HG02840 (cell line): Measurements from ENCODE around the gene FDXR.
"Not testable (repeated sequence)": the region's sequence is repeated elsewhere in the genome, so short reads cannot be mapped to it uniquely, and the experiment has no call there.

Experiments used
- ATAC-seq: cut with Tn5 transposase; IDR thresholded peaks from one replicate; pipeline ENCODE4 v1.9.1; 2021; ENCODE audit warnings: mild to moderate bottlenecking, moderate library complexity, moderate number of reproducible peaks; ENCODE audit not compliant: unreplicated experiment, low FRiP score

The FDXR gene, protein sequence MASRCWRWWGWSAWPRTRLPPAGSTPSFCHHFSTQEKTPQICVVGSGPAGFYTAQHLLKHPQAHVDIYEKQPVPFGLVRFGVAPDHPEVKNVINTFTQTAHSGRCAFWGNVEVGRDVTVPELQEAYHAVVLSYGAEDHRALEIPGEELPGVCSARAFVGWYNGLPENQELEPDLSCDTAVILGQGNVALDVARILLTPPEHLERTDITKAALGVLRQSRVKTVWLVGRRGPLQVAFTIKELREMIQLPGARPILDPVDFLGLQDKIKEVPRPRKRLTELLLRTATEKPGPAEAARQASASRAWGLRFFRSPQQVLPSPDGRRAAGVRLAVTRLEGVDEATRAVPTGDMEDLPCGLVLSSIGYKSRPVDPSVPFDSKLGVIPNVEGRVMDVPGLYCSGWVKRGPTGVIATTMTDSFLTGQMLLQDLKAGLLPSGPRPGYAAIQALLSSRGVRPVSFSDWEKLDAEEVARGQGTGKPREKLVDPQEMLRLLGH

DNA sequence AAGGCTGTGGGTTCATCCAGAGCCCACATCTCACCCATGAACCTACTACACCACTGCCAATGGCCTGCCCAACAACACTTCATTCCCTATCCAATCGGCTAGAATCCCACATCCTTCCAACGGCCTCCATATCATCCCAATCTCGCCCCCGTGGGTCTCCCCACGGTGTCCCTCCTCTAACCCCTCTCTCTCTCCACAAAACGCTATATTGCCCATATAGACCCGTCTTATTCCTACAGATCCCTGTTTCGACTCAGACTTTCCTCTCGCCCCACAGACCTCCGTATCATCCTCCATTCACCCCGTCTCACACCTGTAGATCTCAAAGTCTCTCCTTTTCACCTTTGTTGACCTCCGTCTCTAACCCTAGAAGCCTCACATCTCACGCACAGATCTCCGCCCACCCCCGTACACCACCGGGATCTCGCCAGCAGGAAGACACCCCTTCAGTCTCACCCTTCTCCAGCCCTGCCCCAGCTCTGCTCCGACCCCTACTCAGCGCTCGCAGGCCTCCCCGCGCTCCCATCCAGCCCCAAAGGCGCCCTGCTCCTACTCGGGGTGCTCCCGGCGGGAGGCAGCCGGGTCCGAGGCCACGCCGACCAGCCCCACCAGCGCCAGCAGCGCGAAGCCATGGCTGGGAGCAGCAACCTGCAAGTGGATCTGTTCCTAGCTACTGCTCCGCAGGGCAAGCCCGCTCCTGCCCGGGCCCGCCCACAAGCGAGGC lies at the start of gene FDXR:
Gene FDXR, minus strand, starts transcription at position 682 of the 724 bp plus-strand sequence. Its CDS starts 50 bp downstream, at position 632.
- ATAC-seq, result peak; percentile 27

DNA sequence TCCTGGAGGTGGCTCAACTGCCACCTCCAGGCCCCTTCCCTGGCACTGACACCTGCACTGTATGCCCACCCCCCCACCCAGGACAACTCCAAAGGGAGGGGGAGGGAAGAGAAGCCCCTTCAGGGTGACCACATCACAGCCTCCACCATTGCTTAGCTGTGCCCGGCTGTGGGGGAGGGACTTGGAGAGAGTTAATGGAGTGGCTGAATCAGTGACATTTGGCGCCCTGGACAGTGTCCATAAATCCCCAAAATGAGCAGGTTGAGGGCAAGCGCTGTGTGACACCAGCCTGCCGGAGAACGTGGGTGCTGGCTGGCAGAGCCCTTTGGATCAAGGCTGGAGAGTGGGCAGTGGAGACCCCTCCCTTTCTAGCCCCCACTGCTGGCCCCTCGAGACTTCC lies 49.4 kb upstream of the FDXR start:
- no peak for ATAC-seq

DNA sequence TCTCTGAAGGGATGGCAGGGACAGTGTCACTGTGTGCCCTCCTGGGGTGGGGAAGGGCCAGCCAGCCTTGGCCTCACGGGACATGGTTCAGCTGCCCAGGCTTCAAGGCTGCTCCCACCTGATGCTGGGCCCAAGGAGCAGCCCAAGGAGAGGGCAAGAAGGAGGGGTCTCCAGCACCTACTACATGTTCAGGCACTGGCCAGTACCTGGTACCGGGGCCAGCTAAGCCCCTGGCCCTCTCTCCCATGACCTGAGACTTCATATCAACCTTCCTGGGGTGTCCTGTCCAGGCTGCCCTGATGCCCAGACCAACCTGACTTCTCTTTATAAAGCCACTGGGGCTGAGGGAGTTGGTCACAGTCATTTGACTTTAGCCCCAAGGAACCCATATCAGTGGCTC lies 49.0 kb upstream of the FDXR start:
- no peak for ATAC-seq

DNA sequence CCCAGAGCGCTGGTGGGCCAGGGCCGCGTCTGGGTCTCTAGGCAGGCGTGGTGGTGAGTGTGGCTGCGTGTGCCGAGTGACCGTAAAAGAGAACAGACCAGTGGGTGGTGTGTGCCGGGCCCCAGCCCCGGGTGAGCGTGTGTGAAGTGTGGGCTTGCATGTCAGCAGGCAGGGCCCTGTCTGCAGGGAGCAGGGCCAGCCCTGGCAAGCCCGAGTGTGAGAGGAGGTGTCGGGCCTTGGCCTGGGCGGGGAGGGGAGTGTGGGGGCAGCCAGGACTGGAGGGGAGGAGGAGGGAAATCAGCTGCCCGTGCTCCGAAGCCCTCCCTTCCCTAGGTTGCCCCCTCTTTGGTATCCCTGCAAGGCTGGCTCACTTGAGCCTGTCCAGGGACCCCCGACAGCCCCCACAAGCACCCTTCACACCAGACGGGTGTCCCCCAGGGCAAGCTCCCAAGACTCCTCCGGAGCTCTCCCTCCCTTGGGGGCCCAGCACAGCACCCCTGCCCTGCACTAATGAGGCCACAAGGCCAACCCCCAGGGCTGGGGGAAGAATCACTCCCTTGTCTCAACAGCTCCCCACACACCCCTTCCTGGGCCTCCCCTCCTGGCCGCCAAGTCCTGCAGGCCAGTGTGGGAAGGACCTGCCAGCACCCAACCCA lies 48.4 kb upstream of the FDXR start:
- no peak for ATAC-seq

DNA sequence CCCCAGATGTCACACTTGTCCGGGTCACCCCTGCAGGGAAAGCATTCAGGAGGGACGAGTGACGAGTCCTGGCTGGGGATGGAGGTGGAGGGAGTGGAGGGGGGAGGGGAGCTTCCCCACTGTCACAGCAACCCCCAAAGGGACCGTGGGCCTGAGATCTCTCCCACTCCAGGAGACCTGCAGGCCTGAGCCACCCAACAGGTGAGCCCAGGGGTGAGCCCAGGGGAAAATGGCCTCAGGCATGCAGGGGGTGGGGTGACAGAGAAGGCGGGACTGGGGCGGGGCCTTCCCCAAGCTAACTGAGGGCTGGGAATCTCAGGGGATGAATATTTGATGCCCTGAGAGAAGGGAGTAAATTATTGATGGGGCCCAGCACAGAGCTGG lies 47.8 kb upstream of the FDXR start:
- no peak for ATAC-seq

DNA sequence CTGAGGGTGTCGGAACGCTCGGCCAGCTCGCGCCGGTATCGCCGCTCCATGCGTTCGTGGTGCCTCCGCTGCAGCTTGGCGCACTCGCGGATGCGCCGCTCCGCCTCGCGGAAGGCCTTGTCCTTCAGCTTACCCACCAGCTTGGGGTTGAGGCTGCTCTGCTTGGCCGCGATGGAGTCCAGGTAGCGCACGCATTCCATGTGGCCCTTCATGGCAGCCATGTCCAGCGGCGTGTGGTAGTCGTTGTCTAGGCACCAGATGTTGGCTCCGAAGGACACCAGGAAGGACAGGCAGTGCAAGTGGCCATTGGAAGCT lies 47.5 kb upstream of the FDXR start:
- ATAC-seq, result no peak

DNA sequence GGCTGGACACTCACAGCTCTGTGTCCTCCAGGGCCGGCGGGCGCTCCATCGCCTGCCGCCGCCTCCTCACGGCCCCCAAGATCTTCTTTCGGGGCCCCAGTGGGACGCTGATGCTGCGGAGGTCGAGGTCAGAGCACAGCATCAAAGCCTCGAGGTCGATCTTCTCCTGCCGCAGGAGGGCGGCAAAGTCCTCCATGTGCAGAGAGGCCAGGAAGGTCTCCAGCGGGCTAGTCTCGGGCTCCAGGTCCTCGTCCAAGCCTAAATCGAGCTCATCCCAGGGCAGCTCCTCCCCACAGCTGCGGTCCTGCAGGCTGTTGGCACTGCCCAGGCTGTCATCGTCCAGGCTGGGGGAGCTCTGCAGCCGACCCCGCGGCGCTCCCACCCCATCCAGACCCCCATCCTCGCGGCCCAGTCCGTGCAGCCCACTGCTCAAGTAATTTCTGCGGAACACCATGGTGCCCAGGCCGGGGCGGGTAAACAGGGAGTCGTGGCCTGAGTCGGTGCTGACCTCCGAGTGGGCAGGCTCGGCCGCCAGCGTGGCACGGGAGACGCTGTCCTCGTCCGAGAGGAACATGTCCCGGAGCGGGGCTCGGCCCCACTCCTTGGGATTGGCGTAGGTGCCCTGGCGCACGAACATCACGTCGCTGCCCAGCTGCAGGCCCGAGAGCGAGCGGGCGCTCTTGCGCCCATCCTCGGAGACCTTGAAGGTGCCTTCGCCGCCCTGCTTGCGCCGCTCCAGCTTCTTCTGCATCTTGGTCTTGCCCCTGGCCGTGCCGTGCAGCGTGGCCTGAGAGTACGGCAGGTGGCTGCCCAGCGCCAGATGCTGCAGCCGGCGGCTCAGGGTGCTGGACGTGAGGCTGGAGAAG lies 46.9 kb upstream of the FDXR start:
- ATAC-seq, result no peak

DNA sequence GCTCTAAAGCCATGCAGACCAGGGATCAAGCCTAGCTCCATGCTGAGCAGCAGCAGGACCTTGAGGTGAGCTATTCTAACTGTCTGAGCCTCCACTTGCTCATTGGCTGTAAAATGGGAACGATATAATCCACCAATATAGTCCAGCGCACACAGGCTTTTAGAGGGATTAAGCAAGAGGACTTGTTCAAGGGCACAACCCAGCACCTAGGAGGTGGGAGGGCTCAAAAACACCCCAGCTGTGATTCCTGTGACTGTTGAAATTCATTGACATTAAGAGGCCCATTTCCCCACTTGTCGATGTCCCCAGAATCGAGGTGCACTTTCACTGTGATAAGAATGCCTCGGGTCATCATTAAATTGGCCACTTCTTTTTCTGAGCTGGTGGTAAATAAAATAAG lies 46.1 kb upstream of the FDXR start:
- ATAC-seq, result no peak

DNA sequence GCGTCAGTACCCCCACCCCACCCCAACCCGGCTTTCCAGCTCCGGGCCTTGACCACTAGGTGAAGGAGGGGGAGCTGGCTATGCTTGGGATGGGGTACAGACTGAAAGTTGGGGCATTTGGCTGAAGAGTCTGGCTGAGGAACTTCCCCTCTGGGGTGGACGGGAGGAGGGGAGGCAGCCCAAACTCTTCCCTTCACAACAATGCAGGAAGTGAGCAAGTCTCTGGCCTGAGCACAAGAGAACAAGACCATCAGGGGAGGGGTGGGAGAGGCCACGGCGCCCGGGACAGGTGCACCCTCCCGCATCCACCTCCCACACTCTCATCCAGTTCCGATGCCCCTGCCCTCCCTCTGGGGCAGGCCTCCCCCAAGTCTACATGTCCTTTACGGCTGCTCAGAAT lies 44.6 kb upstream of the FDXR start:
- ATAC-seq, result no peak

DNA sequence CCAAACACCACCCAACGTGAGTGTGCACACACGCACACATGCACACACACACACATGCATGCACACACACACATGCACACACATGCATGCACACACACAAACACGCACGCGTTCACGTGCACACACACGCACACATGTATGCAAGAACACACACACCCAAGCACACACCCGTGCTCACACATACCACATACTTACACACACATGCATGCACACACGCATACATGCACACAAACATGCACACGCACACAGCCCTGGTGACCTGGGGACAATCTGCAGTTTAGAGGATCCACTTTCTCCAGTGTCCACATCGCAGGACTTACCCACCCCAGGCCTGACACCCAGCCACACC lies 44.0 kb upstream of the FDXR start:
- ATAC-seq, result no peak

DNA sequence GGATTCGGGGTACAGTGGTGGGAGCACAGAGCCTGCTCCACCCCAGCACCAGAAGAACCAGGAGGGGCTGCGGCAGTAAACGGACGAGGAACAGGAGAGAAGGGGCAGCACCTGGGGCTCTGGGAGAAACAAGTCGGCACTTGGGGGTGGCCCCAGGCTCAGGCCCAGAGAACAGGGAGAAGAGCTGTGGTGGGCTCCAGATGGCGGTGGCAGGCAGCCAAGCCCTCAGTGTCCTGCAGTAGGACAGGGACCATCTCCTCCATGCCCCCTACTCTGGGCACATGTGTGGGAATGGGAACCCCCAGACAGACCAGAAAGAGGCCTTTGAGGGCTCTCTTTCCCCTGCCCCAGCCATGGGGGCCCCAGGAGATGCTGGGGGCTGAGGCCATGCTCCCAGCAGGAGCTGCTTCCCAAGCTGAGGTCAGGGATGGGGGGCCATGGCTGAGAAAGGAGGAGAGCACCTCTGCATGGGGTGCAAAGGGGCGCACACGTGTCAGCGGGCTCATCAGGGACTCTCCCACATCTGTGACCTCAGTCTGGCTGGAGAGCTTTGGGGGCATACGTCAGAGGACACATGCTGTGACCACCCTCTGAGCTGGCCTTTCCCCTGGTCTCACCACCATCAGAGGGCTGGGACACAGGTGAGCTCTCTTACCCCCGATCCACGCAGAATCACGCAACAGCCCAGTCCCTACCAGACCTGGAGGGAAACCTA lies 43.5 kb upstream of the FDXR start:
- ATAC-seq, result no peak

DNA sequence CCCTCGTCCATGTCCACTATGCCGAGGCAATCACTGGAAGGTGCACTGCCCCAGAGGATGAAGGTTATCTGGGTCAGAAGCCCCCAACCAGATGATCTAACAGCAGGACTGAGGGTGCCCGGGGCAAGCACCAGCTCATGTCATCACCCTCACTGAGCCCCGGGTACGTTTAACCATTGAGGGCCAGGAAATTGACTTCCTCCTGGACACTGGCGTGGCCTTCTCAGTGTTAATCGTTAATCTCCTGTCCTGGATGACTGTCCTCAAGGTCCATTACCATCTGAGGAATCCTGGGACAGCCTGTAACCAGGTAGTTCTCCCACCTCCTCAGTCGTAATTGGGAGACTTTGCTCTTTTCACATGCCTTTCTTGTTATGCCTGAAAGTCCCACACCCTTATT lies 38.6 kb upstream of the FDXR start:
- ATAC-seq, result not testable (repeated sequence)

DNA sequence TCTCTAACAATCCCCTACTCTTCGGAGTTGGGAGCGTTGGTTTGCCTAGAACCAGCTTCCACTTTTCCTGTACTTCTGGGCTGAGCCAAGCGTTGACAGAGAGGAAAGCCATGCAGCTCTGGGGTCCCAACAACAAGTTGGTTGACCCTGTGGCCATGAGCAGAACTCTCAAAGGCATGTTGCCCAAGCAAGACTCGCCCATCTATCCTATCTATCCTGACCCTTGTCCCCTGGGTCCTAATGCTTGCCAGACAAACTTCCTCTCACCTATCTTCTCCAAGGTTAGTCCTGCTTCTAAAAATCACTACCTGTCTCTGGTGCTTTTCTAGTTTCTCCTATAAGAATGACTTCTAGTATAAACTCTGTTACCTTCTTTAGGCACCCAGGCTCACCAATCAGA lies 36.3 kb upstream of the FDXR start:
- not testable (repeated sequence) for ATAC-seq

DNA sequence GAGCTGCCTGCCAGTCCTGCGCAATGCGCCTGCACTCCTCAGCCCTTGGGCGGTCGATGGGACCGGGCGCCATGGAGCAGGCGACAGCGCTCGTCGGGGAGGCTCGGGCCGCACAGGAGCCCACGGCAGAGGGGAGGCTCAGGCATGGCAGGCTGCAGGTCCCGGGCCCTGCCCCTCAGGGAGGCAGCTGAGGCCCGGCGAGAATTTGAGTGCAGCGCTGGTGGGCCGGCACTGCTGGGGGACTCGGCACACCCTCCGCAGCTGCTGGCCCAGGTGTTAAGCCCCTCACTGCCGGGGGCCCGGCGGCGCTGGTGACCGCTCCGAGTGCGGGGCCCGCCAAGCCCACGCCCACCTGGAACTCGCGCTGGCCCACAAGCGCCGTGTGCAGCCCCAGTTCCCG lies 34.2 kb upstream of the FDXR start:
- ATAC-seq, result no peak

DNA sequence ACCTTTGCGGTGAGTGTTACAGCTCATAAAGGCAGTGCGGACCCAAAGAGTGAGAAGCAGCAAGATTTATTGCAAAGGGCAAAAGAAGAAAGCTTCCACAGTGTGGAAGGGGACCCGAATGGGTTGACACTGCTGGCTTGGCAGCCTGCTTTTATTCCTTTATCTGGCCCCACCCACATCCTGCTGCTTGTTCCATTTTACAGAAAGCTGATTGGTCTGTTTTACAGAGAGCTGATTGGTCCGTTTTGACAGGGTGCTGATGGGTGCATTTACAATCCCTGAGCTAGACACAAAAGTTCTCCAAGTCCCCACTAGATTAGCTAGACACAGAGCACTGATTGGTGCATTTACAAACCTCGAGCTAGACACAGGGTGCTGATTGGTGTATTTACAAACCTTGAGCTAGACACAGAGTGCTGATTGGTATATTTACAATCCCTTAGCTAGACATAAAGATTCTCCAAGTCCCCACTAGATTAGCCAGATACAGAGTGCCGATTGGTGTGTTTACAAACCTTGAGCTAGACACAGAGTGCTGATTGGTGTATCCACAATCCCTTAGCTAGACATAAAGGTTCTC lies 33.5 kb upstream of the FDXR start:
- ATAC-seq, result not testable (repeated sequence)

DNA sequence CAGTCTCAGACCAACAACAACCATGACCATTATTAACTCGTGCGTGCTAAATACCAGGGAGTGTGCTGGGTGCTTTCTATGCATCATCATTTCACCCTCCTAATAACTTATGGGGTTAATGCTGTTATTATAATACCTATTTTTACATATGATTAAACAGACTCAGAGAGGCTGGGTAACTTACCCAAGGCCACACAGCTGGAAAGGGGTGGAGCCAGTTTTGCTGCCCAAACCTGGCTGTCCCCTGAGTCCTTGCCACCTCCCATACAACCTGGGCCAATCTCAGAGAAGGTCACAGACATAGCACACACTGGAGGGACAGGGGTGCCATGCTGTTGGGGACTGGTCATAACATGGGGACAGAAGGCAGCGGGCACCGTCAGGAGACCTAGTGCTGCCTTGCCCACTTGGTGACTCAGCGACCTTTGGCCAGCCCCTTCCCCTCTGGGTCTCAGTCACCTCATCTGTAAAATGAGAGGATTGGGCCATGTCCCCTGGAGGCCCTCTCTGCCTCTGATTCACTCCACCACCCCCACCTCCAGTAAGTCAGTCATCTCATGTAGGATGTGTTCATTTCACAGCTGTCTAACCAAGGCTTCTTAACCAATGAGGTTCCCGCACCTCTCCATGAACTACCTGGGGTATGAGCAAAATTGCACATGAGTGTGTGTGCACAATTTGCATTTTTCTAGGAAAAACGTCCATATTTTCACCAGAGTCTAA lies 32.1 kb upstream of the FDXR start:
- no peak for ATAC-seq

DNA sequence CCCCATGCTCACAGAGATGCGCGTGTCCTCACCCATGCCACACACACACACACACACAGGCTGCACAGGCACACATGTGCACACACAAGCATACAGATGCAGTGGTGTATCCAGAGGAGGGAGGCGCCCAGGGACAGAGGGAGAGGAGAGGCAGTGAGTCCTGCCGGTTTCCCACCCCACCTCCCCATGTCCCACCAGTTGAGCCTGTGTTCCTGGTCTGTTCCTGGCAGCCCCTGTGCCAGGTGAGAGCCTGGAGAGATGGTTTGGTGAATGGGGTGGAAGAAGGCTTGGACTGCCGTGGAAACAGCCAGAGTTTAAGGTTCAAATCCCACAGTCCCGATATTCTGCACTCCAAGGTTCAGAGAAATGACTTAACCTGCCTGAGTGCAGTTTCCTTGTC lies 30.9 kb upstream of the FDXR start:
- no peak for ATAC-seq

DNA sequence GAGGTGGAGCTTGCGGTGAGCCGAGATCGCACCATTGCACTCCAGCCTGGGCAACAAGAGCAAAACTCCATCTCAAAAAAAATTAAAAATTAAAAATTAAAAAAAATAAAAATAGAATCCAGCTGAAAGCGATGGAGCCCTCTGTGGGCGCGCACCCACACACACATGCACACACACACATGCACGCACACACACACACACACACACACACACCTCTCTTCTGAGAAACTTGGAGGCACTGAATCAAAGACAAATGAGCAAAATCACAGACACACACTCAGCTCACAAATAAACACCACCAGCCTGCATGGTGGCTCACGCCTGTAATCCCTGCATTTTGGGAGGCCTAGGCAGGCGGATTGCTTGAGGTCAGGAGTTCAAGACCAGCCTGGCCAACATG lies 30.2 kb upstream of the FDXR start:
- no peak for ATAC-seq
